Measurements from ENCODE around the gene VRK1. TPM values are rescaled to one million over a fixed set of nuclear protein-coding genes. Genes with fewer than 3 reads are reported as not detected.

The VRK1 gene
- total and polyA plus RNA-seq, 2 of the 8 experiments (the other 6 are each of a cell fraction or from before 2014, with no cell fraction given): 24.2 to 64.8 TPM

- TF ChIP-seq PHF8 (conservative IDR thresholded peaks at IDR 0.05; ENCODE audit: low read depth, low read length) (no peak), SIN3A (conservative IDR thresholded peaks at IDR 0.05 in 1 of 2, IDR thresholded peaks at IDR 0.05 in 1 of 2; ENCODE audit: low read depth in 1 of 2, low read length in 2 of 2) (no peak), ZNF274 (IDR thresholded peaks at IDR 0.05; ENCODE audit: borderline replicate concordance, extremely low read depth, low read length) (no peak), KDM5A (IDR thresholded peaks at IDR 0.05; ENCODE audit: low read length) (no peak), TBP (IDR thresholded peaks at IDR 0.05; ENCODE audit: low read depth, low read length) (no peak), TAF7 (optimal IDR thresholded peaks at IDR 0.05; ENCODE audit: borderline replicate concordance, low read depth, low read length) (no peak), SUZ12 (IDR thresholded peaks at IDR 0.05; ENCODE audit: low read length) (no peak), CHD7 (IDR thresholded peaks at IDR 0.05; ENCODE audit: insufficient replicate concordance, low read length) (no peak), NRF1 (IDR thresholded peaks at IDR 0.05; ENCODE audit: low read depth, low read length) (no peak)
These were observed 66.3 kb downstream of the VRK1 start (continued) for GRCh38 chr14:96863327-96863985.

Measured in H1 (cell line).